Tibial nerve (tissue), 3 donors: ENCODE results near the gene ANKRD28.

Experiments
- CTCF ChIP-seq, 5 experiments: fragments of 200-600 bp in 3 of 5; fragments of 450-650 bp in 2 of 5; sonication (generic) in 3 of 5; IDR thresholded peaks; one replicate each; pipeline ENCODE4 v1.5.1; 2016 to 2019; ENCODE audit warnings: antibody characterized with exemption in 5 of 5, mild to moderate bottlenecking in 3 of 5, moderate library complexity in 2 of 5
- POLR2A ChIP-seq, 2 donors: fragments of 450-650 bp; IDR thresholded peaks; one replicate each; pipeline ENCODE4 v1.6.1; 2017; ENCODE audit warnings: antibody characterized with exemption in 2 of 2, mild to moderate bottlenecking in 2 of 2, moderate library complexity in 2 of 2

- TF ChIP-seq CTCF (IDR thresholded peaks at IDR 0.05) = no peak
- no peak for TF ChIP-seq POLR2A (IDR thresholded peaks at IDR 0.05)
Measured at GRCh38 chr3:15805756-15806266, 8.0 kb upstream of the ANKRD28 start.
